C1 segment of cervical spinal cord (tissue), 14 donors: ENCODE results near the gene HYCC1.
"Not testable (repeated sequence)": the region's sequence is repeated elsewhere in the genome, so short reads cannot be mapped to it uniquely, and the experiment has no call there.

Experiments used
- DNase-seq, 14 donors: peaks; one replicate each; lab custom pipeline; 2025; lab: John Stamatoyannopoulos, UW

HYCC1 gene

GRCh38 chr7:22985436-22985835 is 28.5 kb downstream of the HYCC1 start:
- DNase-seq, result no peak

- DNase-seq, result no peak
Observed at GRCh38 chr7:22983257-22983855, 30.6 kb downstream of the HYCC1 start.

GRCh38 chr7:22980422-22980821 is 33.5 kb downstream of the HYCC1 start:
- no peak for DNase-seq

- DNase-seq, result no peak
Observed at GRCh38 chr7:22979861-22980260, 34.1 kb downstream of the HYCC1 start.

- DNase-seq, result no peak
Observed at GRCh38 chr7:22979251-22979650, 34.7 kb downstream of the HYCC1 start.

- not testable (repeated sequence) for DNase-seq
Observed at GRCh38 chr7:22974636-22975035, 39.3 kb downstream of the HYCC1 start.

GRCh38 chr7:22972207-22972606 is 41.7 kb downstream of the HYCC1 start:
- DNase-seq, result no peak

GRCh38 chr7:22969010-22969431 is 44.9 kb downstream of the HYCC1 start:
- no peak for DNase-seq
